Measurements from ENCODE around the gene KBTBD2. TPM values are rescaled to one million over a fixed set of nuclear protein-coding genes. Genes with fewer than 3 reads are reported as not detected.
A peak's percentile ranks its signal among the peaks of the same experiment; 100 is the strongest.

Gene KBTBD2
- total RNA-seq = 10 to 100 TPM; 45.8 to 48.1 TPM
- 45.0 TPM for polyA plus RNA-seq (ENCODE audit: insufficient read depth, low read depth, low replicate concordance)
- long read RNA-seq, donor 1, transcript KBTBD2-201 (4 exons, 3,745 nt) = major isoform, 12 of 12 reads
- long read RNA-seq, donor 1, partial matches to known transcripts = 0 of 12 reads
- long read RNA-seq, donor 1, other reads (novel, unspliced or antisense) = 0 of 12 reads
- long read RNA-seq, donor 2, transcript KBTBD2-201 (4 exons, 3,745 nt) = major isoform, 9 of 9 reads
- long read RNA-seq, donor 2, partial matches to known transcripts = 0 of 9 reads
- long read RNA-seq, donor 2, other reads (novel, unspliced or antisense) = 0 of 9 reads

DNA sequence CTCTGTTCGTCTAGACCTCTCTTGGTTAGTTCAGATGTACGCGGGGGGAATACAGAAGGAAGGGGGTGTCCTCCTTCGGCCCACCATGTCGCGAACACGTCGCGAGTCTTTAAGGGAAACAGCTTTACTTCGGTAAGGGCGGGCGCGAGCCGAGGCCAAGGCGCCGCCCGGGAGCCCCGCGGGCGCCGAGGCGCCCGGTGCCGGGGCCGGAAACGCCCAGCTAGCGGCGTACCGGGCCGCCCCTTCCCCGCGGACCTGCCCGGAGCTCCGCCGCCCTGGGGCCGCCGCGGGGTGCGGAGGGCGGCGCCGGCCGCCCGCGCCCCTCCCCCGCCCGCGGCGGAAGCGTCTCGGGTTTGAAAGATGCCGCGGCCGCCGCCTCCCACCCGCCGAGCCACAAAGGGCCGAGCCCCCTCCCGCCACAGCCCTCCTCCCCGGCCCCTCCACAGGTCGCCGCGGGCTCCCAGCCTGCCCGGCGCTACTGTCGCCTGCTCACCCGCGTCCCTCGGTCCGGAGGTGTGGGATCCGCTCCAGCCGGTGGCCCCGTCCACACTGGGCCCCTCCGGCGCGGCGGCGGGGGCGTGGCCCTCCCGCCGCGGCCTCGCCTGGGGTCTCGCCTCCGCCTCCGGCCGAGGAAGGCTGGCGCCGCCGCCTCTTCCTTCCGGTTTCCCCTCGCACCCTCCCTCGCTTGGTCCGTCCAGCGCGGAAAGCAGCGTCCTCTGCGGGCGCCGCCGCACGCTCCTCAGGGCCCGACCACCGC lies at the start of gene KBTBD2:
KBTBD2 (minus strand) TSS at position 718 of the 757 bp plus-strand sequence. CDS start 12,156 bp downstream, outside the sequence.
- no peaks in the 10 kb centered on the region for H3K36me3 ChIP-seq (ENCODE audit: low read depth, missing control alignments)
- intact Hi-C loops (cut with DNase I; ENCODE audit: low total_unique reads) = loop anchor here (10.0 kb wide), 1 partner anchor 54 kb away; no protein-coding TSS in a partner anchor
- H3K9me3 ChIP-seq = no peaks in the 10 kb centered on the region
- H3K4me1 ChIP-seq = peaks cover 41% of the 10 kb centered on the region
- H3K4me3 ChIP-seq = peak within 1 kb of the TSS; percentile 80 to 98
- WGBS, 2 donors = 0 to 1% methylated on average over 21 to 82 of the region's 104 CpGs
- peak; percentile 82 for DNase-seq
- no peaks in the 10 kb centered on the region for H3K27me3 ChIP-seq
- TF ChIP-seq, protein P1, sequence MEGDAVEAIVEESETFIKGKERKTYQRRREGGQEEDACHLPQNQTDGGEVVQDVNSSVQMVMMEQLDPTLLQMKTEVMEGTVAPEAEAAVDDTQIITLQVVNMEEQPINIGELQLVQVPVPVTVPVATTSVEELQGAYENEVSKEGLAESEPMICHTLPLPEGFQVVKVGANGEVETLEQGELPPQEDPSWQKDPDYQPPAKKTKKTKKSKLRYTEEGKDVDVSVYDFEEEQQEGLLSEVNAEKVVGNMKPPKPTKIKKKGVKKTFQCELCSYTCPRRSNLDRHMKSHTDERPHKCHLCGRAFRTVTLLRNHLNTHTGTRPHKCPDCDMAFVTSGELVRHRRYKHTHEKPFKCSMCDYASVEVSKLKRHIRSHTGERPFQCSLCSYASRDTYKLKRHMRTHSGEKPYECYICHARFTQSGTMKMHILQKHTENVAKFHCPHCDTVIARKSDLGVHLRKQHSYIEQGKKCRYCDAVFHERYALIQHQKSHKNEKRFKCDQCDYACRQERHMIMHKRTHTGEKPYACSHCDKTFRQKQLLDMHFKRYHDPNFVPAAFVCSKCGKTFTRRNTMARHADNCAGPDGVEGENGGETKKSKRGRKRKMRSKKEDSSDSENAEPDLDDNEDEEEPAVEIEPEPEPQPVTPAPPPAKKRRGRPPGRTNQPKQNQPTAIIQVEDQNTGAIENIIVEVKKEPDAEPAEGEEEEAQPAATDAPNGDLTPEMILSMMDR (IDR thresholded peaks at IDR 0.05) = no peak
- no peak for TF ChIP-seq POLR2A (IDR thresholded peaks at IDR 0.05)
- peak within 1 kb of the TSS; percentile 90 to 99 for H3K27ac ChIP-seq

DNA sequence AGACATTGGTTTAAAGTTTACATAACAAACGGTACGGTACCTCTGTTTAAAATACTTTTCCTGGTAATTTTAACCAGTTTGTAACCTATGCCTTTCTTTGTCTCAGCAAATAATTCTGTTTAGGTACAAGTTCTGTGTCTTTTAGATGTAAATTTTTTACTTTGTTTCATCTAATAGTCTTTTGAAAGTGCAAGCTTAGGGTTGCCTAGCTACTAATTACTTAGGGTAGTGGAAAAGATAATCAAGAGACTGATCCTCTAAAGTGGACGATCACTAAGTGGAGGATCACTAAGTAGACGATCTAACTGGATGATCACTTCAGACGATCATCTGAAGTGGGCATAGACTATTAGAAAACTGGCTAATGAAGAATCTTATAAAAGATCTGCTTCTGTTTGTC lies 49.6 kb upstream of the KBTBD2 start:
- TF ChIP-seq POLR2A (IDR thresholded peaks at IDR 0.05) = no peak
- TF ChIP-seq, protein P1 (IDR thresholded peaks at IDR 0.05) = no peak
- 5 to 13% methylated on average over 5 of the region's 5 CpGs for WGBS, 2 donors
- Histone ChIP-seq H3K27ac (no peak overlapping the region), H3K4me1 (peaks cover 10% of the 10 kb centered on the region), H3K9me3 (no peaks in the 10 kb centered on the region), H3K27me3 (no peaks in the 10 kb centered on the region), H3K4me3 (no peak overlapping the region), H3K36me3 (ENCODE audit: low read depth, missing control alignments) (no peaks in the 10 kb centered on the region)
- intact Hi-C loops (cut with DNase I; ENCODE audit: low total_unique reads) = loop anchor here (10.0 kb wide), 2 partner anchors 46 to 96 kb away; partner anchors contain the start of gene KBTBD2
- no peak for DNase-seq

- Histone ChIP-seq H3K36me3 (ENCODE audit: low read depth, missing control alignments) (no peaks in the 10 kb centered on the region), H3K4me1 (peaks cover 10% of the 10 kb centered on the region), H3K4me3 (no peak overlapping the region), H3K9me3 (no peaks in the 10 kb centered on the region), H3K27ac (no peak overlapping the region), H3K27me3 (no peaks in the 10 kb centered on the region)
- DNase-seq = peak; percentile 46
- TF ChIP-seq POLR2A (IDR thresholded peaks at IDR 0.05) = no peak
- intact Hi-C loops (cut with DNase I; ENCODE audit: low total_unique reads) = no loop called here
- WGBS, 2 donors = 50 to 55% methylated on average over 8 to 10 of the region's 10 CpGs
Measured at GRCh38 chr7:32937344-32938174, 46.0 kb upstream of the KBTBD2 start.

GRCh38 chr7:32936689-32937088 lies 45.1 kb upstream of the KBTBD2 start:
- intact Hi-C loops (cut with DNase I; ENCODE audit: low total_unique reads) = no loop called here
- WGBS, 2 donors = 88 to 91% methylated on average over 3 of the region's 3 CpGs
- TF ChIP-seq POLR2A (IDR thresholded peaks at IDR 0.05) = no peak
- TF ChIP-seq, protein P1 (IDR thresholded peaks at IDR 0.05) = no peak
- H3K36me3 ChIP-seq (ENCODE audit: low read depth, missing control alignments) = no peaks in the 10 kb centered on the region
- peaks cover 8% of the 10 kb centered on the region for H3K4me1 ChIP-seq
- H3K27me3 ChIP-seq = no peaks in the 10 kb centered on the region
- H3K4me3 ChIP-seq = no peak overlapping the region
- no peaks in the 10 kb centered on the region for H3K9me3 ChIP-seq
- no peak for DNase-seq
- H3K27ac ChIP-seq = no peak overlapping the region

Data from testis (tissue), 5 donors.